GM19193 (cell line): Measurements from ENCODE around the gene ZNF585A.

Experiments used
- POLR2A ChIP-seq: IDR thresholded peaks from 4 replicates; pipeline ENCODE4 v1.6.1; 2011; ENCODE audit not compliant: insufficient read depth, insufficient read length; ENCODE audit errors: extremely low read depth

Gene ZNF585A

GRCh38 chr19:37172368-37173366 lies at the start of gene ZNF585A:
ZNF585A (minus strand) TSS chr19:37172695; CDS start chr19:37169910, 2,785 bp downstream.
- TF ChIP-seq POLR2A: peak; percentile 59

GRCh38 chr19:37221136-37221535 lies 48.6 kb upstream of the ZNF585A start:
- TF ChIP-seq POLR2A: no peak

GRCh38 chr19:37220383-37220782 lies 47.9 kb upstream of the ZNF585A start:
- no peak for TF ChIP-seq POLR2A

DNA sequence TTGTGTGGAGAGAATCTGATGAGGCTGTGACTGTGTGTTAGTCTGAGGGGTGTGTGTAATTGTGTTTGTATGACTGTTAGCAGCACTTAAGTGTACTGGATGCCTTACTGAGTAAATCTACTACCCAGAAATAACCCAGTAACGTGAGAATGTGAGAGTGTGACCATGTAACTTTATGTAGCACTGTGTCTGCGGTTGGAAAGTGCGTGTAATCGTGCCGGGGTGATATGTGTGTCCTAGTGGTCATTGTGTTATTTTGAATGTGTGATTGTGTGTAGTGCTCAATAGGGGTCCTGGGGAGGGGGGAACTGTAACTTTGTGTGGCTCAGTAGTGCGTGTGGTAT lies 46.1 kb upstream of the ZNF585A start:
- TF ChIP-seq POLR2A: no peak

GRCh38 chr19:37217775-37218591 lies 45.5 kb upstream of the ZNF585A start, which contains the start of gene ZNF383:
ZNF383 (plus strand) TSS chr19:37218214; CDS start chr19:37230454, 12,240 bp downstream.
- TF ChIP-seq POLR2A: peak; percentile 89

DNA sequence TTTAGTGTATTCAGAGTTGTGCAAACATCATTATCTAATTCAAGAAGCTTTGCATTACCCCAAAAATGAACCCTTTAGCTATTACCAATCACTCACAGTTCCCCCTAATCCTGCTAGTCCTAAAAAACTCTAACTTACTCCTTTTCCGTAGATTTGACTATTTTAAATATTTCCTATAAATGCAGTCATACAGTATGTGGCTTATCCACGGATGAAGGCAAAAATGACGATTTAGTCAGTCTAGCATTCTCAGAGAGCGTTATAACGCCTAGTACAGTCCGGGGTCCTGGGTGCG lies 44.9 kb upstream of the ZNF585A start:
- no peak for TF ChIP-seq POLR2A

GRCh38 chr19:37197768-37198167 lies 25.3 kb upstream of the ZNF585A start:
- TF ChIP-seq POLR2A: no peak

DNA sequence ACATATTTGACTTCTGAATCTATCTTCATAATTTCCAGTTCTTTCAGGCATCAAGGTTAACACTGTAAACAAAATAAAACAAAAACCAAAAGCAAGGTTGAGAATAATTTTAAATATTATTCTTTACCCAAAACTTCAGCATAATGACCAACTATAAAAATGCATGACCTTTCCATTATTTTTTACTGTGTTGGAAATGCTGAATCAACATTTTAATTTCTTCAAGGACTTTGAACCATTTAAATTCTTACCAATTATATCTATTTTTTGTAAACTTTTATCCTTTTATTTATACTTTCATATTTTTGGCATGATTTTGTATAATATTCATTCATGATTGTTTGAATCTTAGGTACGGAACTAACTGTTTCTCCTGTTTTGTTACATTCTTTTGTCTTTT lies 6.9 kb downstream of the ZNF585A start:
- no peak for TF ChIP-seq POLR2A

GRCh38 chr19:37160153-37160552 lies 12.3 kb downstream of the ZNF585A start:
- no peak for TF ChIP-seq POLR2A

DNA sequence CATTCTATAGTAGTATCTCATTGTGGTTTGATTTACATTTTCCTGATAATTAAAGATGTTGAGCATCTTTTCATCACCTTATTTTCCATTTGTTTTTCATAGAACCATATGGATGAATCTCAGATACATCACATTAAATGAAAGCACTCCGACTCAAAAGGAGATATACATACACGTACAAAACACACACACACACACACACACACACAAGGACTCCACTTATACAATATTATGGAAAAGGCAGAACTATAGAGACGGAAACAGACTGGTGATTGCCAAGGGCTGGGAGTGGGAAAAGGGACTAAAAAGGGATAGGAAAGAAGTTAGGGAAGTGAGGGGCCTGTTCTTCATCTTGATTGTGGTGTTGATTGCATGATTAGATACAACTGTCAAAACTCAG lies 24.3 kb downstream of the ZNF585A start:
- no peak for TF ChIP-seq POLR2A

DNA sequence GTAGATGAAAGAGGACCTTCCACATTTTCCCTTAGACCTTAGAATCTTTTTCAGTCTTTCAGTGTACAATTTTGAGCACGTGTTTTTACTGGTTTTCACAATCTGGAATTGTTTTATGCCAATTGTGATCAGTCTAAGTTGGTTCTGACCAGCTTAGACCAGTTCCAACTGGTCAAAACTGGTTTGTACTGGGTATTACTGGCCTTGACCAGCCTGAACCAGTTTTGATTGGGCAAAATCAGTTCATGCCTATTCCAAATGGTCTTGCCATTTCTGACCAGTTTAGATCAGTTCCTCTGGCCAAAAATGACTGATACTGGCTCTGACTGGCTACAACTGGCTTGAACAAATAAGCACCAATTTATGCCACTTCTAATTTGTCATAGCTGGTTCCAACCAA lies 36.4 kb downstream of the ZNF585A start:
- no peak for TF ChIP-seq POLR2A

DNA sequence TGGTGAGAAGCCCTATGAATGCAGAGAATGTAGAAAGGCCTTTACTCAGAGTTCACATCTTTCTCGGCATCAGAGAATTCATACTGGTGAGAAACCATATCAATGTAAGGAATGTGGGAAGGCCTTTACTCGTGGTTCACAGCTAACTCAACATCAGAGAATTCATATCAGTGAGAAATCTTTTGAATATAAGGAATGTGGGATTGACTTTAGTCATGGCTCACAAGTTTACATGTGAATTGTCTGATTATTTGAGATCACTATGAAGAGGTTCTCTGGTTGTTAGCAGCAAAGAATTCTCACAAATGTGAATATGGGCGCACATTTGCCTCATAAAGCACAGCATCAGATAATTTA lies 43.7 kb downstream of the ZNF585A start:
- no peak for TF ChIP-seq POLR2A

- TF ChIP-seq POLR2A: no peak
These were observed 44.3 kb downstream of the ZNF585A start for GRCh38 chr19:37127999-37128820.

- no peak for TF ChIP-seq POLR2A
These were observed 58.5 kb downstream of the ZNF585A start for GRCh38 chr19:37114001-37114400.

DNA sequence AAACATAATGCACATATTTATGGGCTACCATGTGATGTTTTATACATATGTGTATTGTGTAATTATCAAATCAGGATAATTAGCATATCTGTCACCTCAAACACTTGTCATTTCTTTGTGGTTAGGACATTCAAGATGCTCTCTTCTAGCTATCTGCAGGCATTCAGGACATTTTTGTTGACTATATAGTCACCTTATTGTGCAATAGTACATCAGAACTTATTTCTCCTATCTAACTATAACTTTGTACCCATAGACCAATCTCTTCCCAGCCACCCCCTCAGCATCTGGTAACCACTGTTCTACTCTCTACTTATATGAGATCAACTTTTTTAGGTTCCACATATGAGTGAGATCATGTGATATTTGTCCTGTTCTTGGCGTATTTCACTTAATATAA lies 73.9 kb downstream of the ZNF585A start:
- TF ChIP-seq POLR2A: no peak

GRCh38 chr19:37095859-37096258 lies 76.6 kb downstream of the ZNF585A start:
- no peak for TF ChIP-seq POLR2A
